ENCODE results near the gene VPS33B. TPM values are rescaled to one million over a fixed set of nuclear protein-coding genes. Genes with fewer than 3 reads are reported as not detected.
"Not testable (repeated sequence)": the region's sequence is repeated elsewhere in the genome, so short reads cannot be mapped to it uniquely, and the experiment has no call there.

VPS33B gene
- total and polyA plus RNA-seq, 12 donors: 3.7 to 10.4 (median 5.9) TPM

DNA sequence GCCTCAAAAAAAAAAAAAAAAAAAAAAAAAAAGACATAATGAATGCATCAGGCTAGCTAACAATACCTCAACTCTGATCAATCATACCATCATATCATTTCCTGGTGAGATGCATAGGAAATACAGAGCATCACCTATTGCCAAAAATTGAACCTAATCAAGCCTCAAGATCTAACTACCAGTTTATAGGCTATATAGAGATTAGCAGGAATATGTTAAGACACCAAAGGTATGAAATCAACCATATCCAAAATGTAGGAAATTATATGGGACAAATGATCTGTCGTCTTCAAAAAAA, 387 bp upstream of the VPS33B start:
- TF ChIP-seq, protein P1, sequence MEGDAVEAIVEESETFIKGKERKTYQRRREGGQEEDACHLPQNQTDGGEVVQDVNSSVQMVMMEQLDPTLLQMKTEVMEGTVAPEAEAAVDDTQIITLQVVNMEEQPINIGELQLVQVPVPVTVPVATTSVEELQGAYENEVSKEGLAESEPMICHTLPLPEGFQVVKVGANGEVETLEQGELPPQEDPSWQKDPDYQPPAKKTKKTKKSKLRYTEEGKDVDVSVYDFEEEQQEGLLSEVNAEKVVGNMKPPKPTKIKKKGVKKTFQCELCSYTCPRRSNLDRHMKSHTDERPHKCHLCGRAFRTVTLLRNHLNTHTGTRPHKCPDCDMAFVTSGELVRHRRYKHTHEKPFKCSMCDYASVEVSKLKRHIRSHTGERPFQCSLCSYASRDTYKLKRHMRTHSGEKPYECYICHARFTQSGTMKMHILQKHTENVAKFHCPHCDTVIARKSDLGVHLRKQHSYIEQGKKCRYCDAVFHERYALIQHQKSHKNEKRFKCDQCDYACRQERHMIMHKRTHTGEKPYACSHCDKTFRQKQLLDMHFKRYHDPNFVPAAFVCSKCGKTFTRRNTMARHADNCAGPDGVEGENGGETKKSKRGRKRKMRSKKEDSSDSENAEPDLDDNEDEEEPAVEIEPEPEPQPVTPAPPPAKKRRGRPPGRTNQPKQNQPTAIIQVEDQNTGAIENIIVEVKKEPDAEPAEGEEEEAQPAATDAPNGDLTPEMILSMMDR (IDR thresholded peaks at IDR 0.05): no peak
- ATAC-seq (peak in 2 of 8 donors; percentile 7 to 11), DNase-seq (no peak)
- intact Hi-C loops (cut with DNase I): loop anchor here in 3 of 10 donors (2.0 to 10.0 kb wide), 3 partner anchors 28 to 68 kb away; partner anchors contain the start of genes PRC1 (in 2 of the 3) and RCCD1 (in 1 of the 3)
- Histone ChIP-seq H3K4me3 (peak overlapping the region; percentile 53 to 96 (median 90)), H3K27me3 (no peaks in the 10 kb centered on the region), H3K36me3 (peaks cover 0 to 4% (median 0%) of the 10 kb centered on the region in 9 donors), H3K4me1 (peaks cover 0 to 30% (median 23%) of the 10 kb centered on the region in 9 donors), H3K9me3 (no peaks in the 10 kb centered on the region), H3K27ac (peak overlapping the region in 9 of 10 donors; percentile 46 to 90 (median 78))
- WGBS, 2 donors: 35 to 41% methylated on average over 1 of the region's 1 CpG

DNA sequence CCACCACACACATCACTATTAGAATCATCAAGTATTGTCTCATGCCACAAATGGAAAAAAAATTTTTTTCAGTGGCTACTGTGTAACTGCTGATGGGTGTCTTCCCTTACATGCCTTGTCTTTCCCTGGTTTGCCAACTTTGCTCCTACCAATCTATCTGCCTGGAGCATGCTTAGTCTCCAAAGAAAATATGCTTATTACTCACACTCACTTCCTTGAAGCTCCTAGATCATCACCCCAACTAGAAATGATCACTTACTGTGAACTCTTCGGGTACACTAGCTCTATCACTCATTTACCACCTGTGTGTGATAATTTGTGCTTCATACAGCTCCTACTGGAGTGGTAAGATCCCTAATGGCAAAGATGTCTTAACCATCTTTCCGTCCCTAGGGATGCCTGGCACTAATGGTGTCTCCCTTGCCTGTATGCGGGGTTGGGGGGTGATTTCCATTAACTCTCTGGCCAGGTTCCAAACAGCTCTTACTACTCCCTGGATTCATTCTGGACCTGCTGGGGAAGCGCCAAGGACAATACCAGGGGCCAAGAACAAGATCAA, 799 bp downstream of the VPS33B start:
- Histone ChIP-seq H3K27ac (peak overlapping the region in 8 of 10 donors; percentile 46 to 90 (median 80)), H3K36me3 (peaks cover 0 to 14% (median 4%) of the 10 kb centered on the region in 9 donors), H3K4me1 (peaks cover 0 to 30% (median 23%) of the 10 kb centered on the region in 9 donors), H3K9me3 (no peaks in the 10 kb centered on the region), H3K4me3 (peak overlapping the region; percentile 53 to 96 (median 90)), H3K27me3 (no peaks in the 10 kb centered on the region)
- DNase-seq (peak in 1 of 2 donors; percentile 9), ATAC-seq (peak in 3 of 8 donors; percentile 6 to 20 (median 9))
- TF ChIP-seq, protein P1 (IDR thresholded peaks at IDR 0.05): no peak
- intact Hi-C loops (cut with DNase I): loop anchor here in 3 of 10 donors (2.0 to 10.0 kb wide), 3 partner anchors 27 to 67 kb away; partner anchors contain the start of genes PRC1 (in 2 of the 3) and RCCD1 (in 1 of the 3)
- WGBS, 2 donors: 7 to 10% methylated on average over 4 of the region's 4 CpGs

DNA sequence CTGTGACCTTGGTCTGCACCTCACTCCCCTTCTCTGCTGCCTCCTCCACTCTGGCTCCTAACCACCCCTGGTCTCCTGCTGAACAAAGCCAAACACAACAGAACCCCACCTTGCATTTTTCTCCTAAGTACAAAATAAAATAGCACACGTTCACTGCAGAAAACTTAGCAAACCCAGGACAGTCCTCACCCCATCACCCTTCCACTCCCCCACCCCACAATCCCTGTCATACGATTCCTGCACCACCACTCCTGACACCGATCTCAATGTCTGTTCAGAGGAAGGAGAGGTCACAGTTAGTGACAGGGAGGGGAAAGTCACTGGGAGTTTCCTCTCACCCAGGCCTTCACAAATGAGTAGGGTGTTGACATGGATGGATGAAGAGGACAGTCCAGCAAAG, 4.2 kb downstream of the VPS33B start:
- Histone ChIP-seq H3K9me3 (no peaks in the 10 kb centered on the region), H3K4me3 (no peak overlapping the region), H3K36me3 (peaks cover 0 to 48% (median 10%) of the 10 kb centered on the region in 9 donors), H3K27me3 (no peaks in the 10 kb centered on the region), H3K4me1 (peaks cover 0 to 30% (median 21%) of the 10 kb centered on the region in 9 donors), H3K27ac (no peak overlapping the region)
- ATAC-seq: no peak
- no peak for DNase-seq
- 60 to 61% methylated on average over 3 of the region's 3 CpGs for WGBS, 2 donors
- TF ChIP-seq, protein P1 (IDR thresholded peaks at IDR 0.05): no peak
- intact Hi-C loops (cut with DNase I): no loop called here

DNA sequence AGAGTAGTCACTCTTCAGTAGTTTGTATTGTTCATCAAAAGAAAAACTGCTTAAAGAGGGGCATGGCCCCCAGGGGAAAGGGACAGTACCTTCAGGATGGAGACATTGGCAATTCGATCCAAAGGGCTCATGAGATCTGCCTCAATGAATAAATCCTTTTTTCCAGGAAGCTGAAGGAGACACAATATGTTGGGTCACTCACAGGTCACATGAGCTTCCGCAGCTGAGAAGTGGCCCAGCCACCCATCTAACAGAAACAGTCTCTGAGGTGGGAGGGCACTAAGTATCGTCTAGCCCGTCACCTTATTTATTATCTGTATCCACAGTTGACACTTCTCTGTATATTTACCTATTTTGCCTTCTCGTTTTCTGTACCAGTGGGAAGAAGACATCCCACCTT, 4.7 kb downstream of the VPS33B start:
- peaks cover 0 to 25% (median 18%) of the 10 kb centered on the region in 9 donors for H3K4me1 ChIP-seq
- no peak overlapping the region for H3K4me3 ChIP-seq
- intact Hi-C loops (cut with DNase I): no loop called here
- no peaks in the 10 kb centered on the region for H3K9me3 ChIP-seq
- WGBS, 2 donors: 76 to 77% methylated on average over 5 of the region's 5 CpGs
- peaks cover 0 to 53% (median 11%) of the 10 kb centered on the region in 9 donors for H3K36me3 ChIP-seq
- no peak for DNase-seq
- TF ChIP-seq, protein P1 (IDR thresholded peaks at IDR 0.05): no peak
- H3K27me3 ChIP-seq: no peaks in the 10 kb centered on the region
- no peak for ATAC-seq
- H3K27ac ChIP-seq: no peak overlapping the region

DNA sequence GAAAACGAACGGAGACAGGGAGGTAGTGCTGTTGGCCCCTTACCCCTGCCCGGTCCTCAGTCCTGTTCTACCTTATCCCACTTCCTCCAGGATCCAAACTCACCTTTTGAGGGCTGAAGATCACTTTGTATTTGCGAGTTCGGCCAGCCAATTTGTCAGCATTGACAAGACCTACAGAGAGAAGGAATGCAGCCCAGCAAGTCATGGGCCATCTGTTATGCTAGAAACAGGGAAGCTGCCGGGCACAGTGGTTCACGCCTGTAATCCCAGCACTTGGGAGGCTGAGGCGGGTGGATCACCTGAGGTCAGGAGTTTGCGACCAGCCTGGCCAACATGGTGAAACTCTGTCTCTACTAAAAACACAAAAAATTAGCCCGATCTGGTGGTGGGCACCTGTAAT, 8.7 kb downstream of the VPS33B start:
- H3K27ac ChIP-seq; H3K27me3 ChIP-seq; H3K4me3 ChIP-seq; H3K9me3 ChIP-seq; H3K4me1 ChIP-seq; DNase-seq; intact Hi-C loops (cut with DNase I); ATAC-seq: not testable (repeated sequence)
- peaks cover 0 to 93% (median 45%) of the 10 kb centered on the region in 9 donors for H3K36me3 ChIP-seq
- 95 to 99% methylated on average over 10 of the region's 10 CpGs for WGBS, 2 donors
